Measurements from ENCODE around the gene RABGGTB. TPM values are rescaled to one million over a fixed set of nuclear protein-coding genes. Genes with fewer than 3 reads are reported as not detected.
"Not testable (repeated sequence)": the region's sequence is repeated elsewhere in the genome, so short reads cannot be mapped to it uniquely, and the experiment has no call there.

RABGGTB gene
- total RNA-seq, 1 donor from 2014 or later, result 233 TPM

- no peak overlapping the region for H3K27ac Mint-ChIP-seq
- intact Hi-C loops (cut with micrococcal nuclease), result no loop called here
- no peak overlapping the region for H3K4me3 Mint-ChIP-seq
- H3K36me3 Mint-ChIP-seq (ENCODE audit: low read depth), result peaks cover 36% of the 10 kb centered on the region
- peaks cover 9% of the 10 kb centered on the region for H3K4me1 Mint-ChIP-seq (ENCODE audit: low read depth)
- H3K27me3 Mint-ChIP-seq (ENCODE audit: insufficient read depth), result no peaks in the 10 kb centered on the region
- no peak for DNase-seq (ENCODE audit: low spot score)
- no peaks in the 10 kb centered on the region for H3K9me3 Mint-ChIP-seq
Observed at GRCh38 chr1:75797606-75798216, 11.7 kb downstream of the RABGGTB start.

- H3K4me3 Mint-ChIP-seq; H3K9me3 Mint-ChIP-seq; H3K4me1 Mint-ChIP-seq (ENCODE audit: low read depth); H3K27ac Mint-ChIP-seq; intact Hi-C loops (cut with micrococcal nuclease); H3K27me3 Mint-ChIP-seq (ENCODE audit: insufficient read depth); DNase-seq (ENCODE audit: low spot score): not testable (repeated sequence)
- peaks cover 14% of the 10 kb centered on the region for H3K36me3 Mint-ChIP-seq (ENCODE audit: low read depth)
Observed at GRCh38 chr1:75801480-75801879, 15.4 kb downstream of the RABGGTB start.

- H3K9me3 Mint-ChIP-seq, result no peaks in the 10 kb centered on the region
Observed at GRCh38 chr1:75808921-75809320, 22.9 kb downstream of the RABGGTB start.

GRCh38 chr1:75810113-75810512 lies 24.1 kb downstream of the RABGGTB start:
- DNase-seq (ENCODE audit: low spot score); intact Hi-C loops (cut with micrococcal nuclease); H3K4me3 Mint-ChIP-seq; H3K9me3 Mint-ChIP-seq; H3K4me1 Mint-ChIP-seq (ENCODE audit: low read depth); H3K27me3 Mint-ChIP-seq (ENCODE audit: insufficient read depth); H3K36me3 Mint-ChIP-seq (ENCODE audit: low read depth); H3K27ac Mint-ChIP-seq: not testable (repeated sequence)

More at GRCh38 chr1:75808921-75809320, 22.9 kb downstream of the RABGGTB start:
- Mint-ChIP-seq H3K36me3 (ENCODE audit: low read depth) (no peaks in the 10 kb centered on the region), H3K4me1 (ENCODE audit: low read depth) (no peaks in the 10 kb centered on the region), H3K4me3 (no peak overlapping the region), H3K27ac (no peak overlapping the region), H3K27me3 (ENCODE audit: insufficient read depth) (no peaks in the 10 kb centered on the region)
- intact Hi-C loops (cut with micrococcal nuclease), result no loop called here
- DNase-seq (ENCODE audit: low spot score), result no peak

GRCh38 chr1:75811211-75811981 lies 25.3 kb downstream of the RABGGTB start:
- DNase-seq (ENCODE audit: low spot score), result no peak
- Mint-ChIP-seq H3K4me1 (ENCODE audit: low read depth) (no peaks in the 10 kb centered on the region), H3K27ac (no peak overlapping the region), H3K4me3 (no peak overlapping the region), H3K27me3 (ENCODE audit: insufficient read depth) (no peaks in the 10 kb centered on the region), H3K36me3 (ENCODE audit: low read depth) (no peaks in the 10 kb centered on the region), H3K9me3 (no peaks in the 10 kb centered on the region)
- intact Hi-C loops (cut with micrococcal nuclease), result no loop called here

- Mint-ChIP-seq H3K27me3 (ENCODE audit: insufficient read depth) (no peaks in the 10 kb centered on the region), H3K36me3 (ENCODE audit: low read depth) (no peaks in the 10 kb centered on the region), H3K27ac (no peak overlapping the region), H3K4me3 (no peak overlapping the region), H3K9me3 (no peaks in the 10 kb centered on the region), H3K4me1 (ENCODE audit: low read depth) (no peaks in the 10 kb centered on the region)
- no peak for DNase-seq (ENCODE audit: low spot score)
- intact Hi-C loops (cut with micrococcal nuclease), result no loop called here
Observed at GRCh38 chr1:75812065-75812464, 26.0 kb downstream of the RABGGTB start.

- not testable (repeated sequence) for H3K27ac Mint-ChIP-seq; H3K4me1 Mint-ChIP-seq (ENCODE audit: low read depth)
Observed at GRCh38 chr1:75823596-75823995, 37.5 kb downstream of the RABGGTB start.

GRCh38 chr1:75836528-75837100 lies 50.6 kb downstream of the RABGGTB start:
- Mint-ChIP-seq H3K4me3 (no peak overlapping the region), H3K36me3 (ENCODE audit: low read depth) (no peaks in the 10 kb centered on the region), H3K4me1 (ENCODE audit: low read depth) (no peaks in the 10 kb centered on the region), H3K27ac (no peak overlapping the region), H3K27me3 (ENCODE audit: insufficient read depth) (no peaks in the 10 kb centered on the region), H3K9me3 (peaks cover 8% of the 10 kb centered on the region)
- intact Hi-C loops (cut with micrococcal nuclease), result no loop called here
- no peak for DNase-seq (ENCODE audit: low spot score)

More at GRCh38 chr1:75823596-75823995, 37.5 kb downstream of the RABGGTB start:
- H3K27me3 Mint-ChIP-seq (ENCODE audit: insufficient read depth); H3K4me3 Mint-ChIP-seq; H3K36me3 Mint-ChIP-seq (ENCODE audit: low read depth); intact Hi-C loops (cut with micrococcal nuclease); DNase-seq (ENCODE audit: low spot score): not testable (repeated sequence)
- peaks cover 16% of the 10 kb centered on the region for H3K9me3 Mint-ChIP-seq

GRCh38 chr1:75838079-75838478 lies 52.0 kb downstream of the RABGGTB start:
- intact Hi-C loops (cut with micrococcal nuclease), result no loop called here
- Mint-ChIP-seq H3K27me3 (ENCODE audit: insufficient read depth) (no peaks in the 10 kb centered on the region), H3K36me3 (ENCODE audit: low read depth) (no peaks in the 10 kb centered on the region), H3K4me3 (no peak overlapping the region), H3K4me1 (ENCODE audit: low read depth) (no peaks in the 10 kb centered on the region), H3K9me3 (peaks cover 8% of the 10 kb centered on the region), H3K27ac (no peak overlapping the region)
- DNase-seq (ENCODE audit: low spot score), result no peak

- H3K36me3 Mint-ChIP-seq (ENCODE audit: low read depth), result no peaks in the 10 kb centered on the region
- no peak for DNase-seq (ENCODE audit: low spot score)
- no peak overlapping the region for H3K4me3 Mint-ChIP-seq
- no peaks in the 10 kb centered on the region for H3K27me3 Mint-ChIP-seq (ENCODE audit: insufficient read depth)
- no peaks in the 10 kb centered on the region for H3K4me1 Mint-ChIP-seq (ENCODE audit: low read depth)
- no peak overlapping the region for H3K27ac Mint-ChIP-seq
- intact Hi-C loops (cut with micrococcal nuclease), result no loop called here
- H3K9me3 Mint-ChIP-seq, result peaks cover 4% of the 10 kb centered on the region
Observed at GRCh38 chr1:75841421-75841820, 55.4 kb downstream of the RABGGTB start.

Other genes starting within 250 kb of the RABGGTB start
- gene SLC44A5, start 175.1 kb upstream of the RABGGTB start, total RNA-seq, result not detected in 2 replicates
- 53.2 and 54.8 TPM in 2 replicates for gene ACADM, start 61.5 kb upstream of the RABGGTB start, total RNA-seq
- 0.39 and 0.54 TPM in 2 replicates for gene MSH4, start 10.6 kb downstream of the RABGGTB start, total RNA-seq
- not detected in 2 replicates for gene ASB17, start 146.1 kb downstream of the RABGGTB start, total RNA-seq

Measured in activated T-helper 1 cell treated with anti-CD3 and anti-CD28 coated beads, Interleukin-12 subunit alpha, Interleukin-12 subunit beta, Interleukin-2, Interleukin-4 antibody, amounts not matched to agents 30 ng/mL and 10 ng/mL and 1 ng/mL, durations not matched to agents 14 hours and 24 hours and 36 hours (primary cell).